Loucy (cell line): ENCODE data around the gene RPS6KA2.

ENCODE experiments used
- H2AFZ ChIP-seq: fragments of 200-600 bp; sonication (generic); 2 replicates; pipeline ENCODE4 v1.6.0; 2016; ENCODE audit warnings: antibody characterized with exemption, mild to moderate bottlenecking, low read length, moderate library complexity
- H3F3A ChIP-seq: fragments of 200-600 bp; 2 replicates; pipeline ENCODE4 v1.6.0; 2016; ENCODE audit warnings: antibody characterized with exemption, low read depth, mild to moderate bottlenecking
- H3K27me3 ChIP-seq: fragments of 200-600 bp; sonication (generic); 2 replicates; pipeline ENCODE4 v1.6.1; 2014; ENCODE audit warnings: low read length, mild to moderate bottlenecking; ENCODE audit not compliant: insufficient read depth, poor library complexity, severe bottlenecking
- H3K36me3 ChIP-seq: fragments of 200-600 bp; sonication (generic); 2 replicates; pipeline ENCODE4 v1.6.1; 2016; ENCODE audit warnings: low read length; ENCODE audit not compliant: insufficient read depth
- H3K4me1 ChIP-seq: fragments of 200-600 bp; sonication (generic); 2 replicates; pipeline ENCODE4 v1.5.1; 2014; ENCODE audit warnings: low read length, mild to moderate bottlenecking; ENCODE audit not compliant: insufficient read depth, poor library complexity, severe bottlenecking
- H3K4me2 ChIP-seq: fragments of 200-600 bp; sonication (generic); 2 replicates; pipeline ENCODE4 v1.6.0; 2014; ENCODE audit warnings: antibody characterized with exemption, low read length, low read depth, mild to moderate bottlenecking; ENCODE audit not compliant: poor library complexity, severe bottlenecking
- H3K4me3 ChIP-seq: fragments of 200-600 bp; sonication (generic); 2 replicates; pipeline ENCODE4 v1.5.1; 2014; ENCODE audit warnings: low read length, mild to moderate bottlenecking, mixed read lengths; ENCODE audit not compliant: poor library complexity, severe bottlenecking
- H3K79me2 ChIP-seq: fragments of 200-600 bp; sonication (generic); 2 replicates; pipeline ENCODE4 v1.6.1; 2014; ENCODE audit warnings: low read length; ENCODE audit not compliant: insufficient read depth
- H3K9ac ChIP-seq: fragments of 200-600 bp; sonication (generic); 2 replicates; pipeline ENCODE4 v1.6.0; 2014; ENCODE audit warnings: mild to moderate bottlenecking, low read depth, low read length, moderate library complexity; ENCODE audit not compliant: poor library complexity, severe bottlenecking
- H3K9me2 ChIP-seq: fragments of 200-600 bp; sonication (generic); replicated peaks from 2 replicates; pipeline ENCODE4 v1.6.1; 2016; ENCODE audit warnings: low read depth, low read length, mixed read lengths
- H3K9me3 ChIP-seq: fragments of 200-600 bp; sonication (generic); 2 replicates; pipeline ENCODE4 v1.6.1; 2014; ENCODE audit warnings: mild to moderate bottlenecking, antibody characterized with exemption, low read length, low read depth; ENCODE audit not compliant: insufficient read depth
- H4K20me1 ChIP-seq: fragments of 200-600 bp; sonication (generic); 2 replicates; pipeline ENCODE4 v1.6.0; 2014; ENCODE audit warnings: antibody characterized with exemption, low read length, mild to moderate bottlenecking; ENCODE audit not compliant: insufficient read depth, poor library complexity, severe bottlenecking
- EZH2phosphoT487 ChIP-seq: fragments of 200-600 bp; IDR thresholded peaks from 2 replicates; pipeline ENCODE4 v1.6.1; 2018; ENCODE audit warnings: antibody characterized with exemption, mild to moderate bottlenecking, moderate library complexity, borderline replicate concordance
- TF ChIP-seq, protein P1 (sequence below): fragments of 200-600 bp; sonication (generic); conservative IDR thresholded peaks from 2 replicates; pipeline ENCODE4 v1.5.1; 2014; ENCODE audit warnings: mild to moderate bottlenecking, antibody characterized with exemption, low read length

RPS6KA2 gene

DNA sequence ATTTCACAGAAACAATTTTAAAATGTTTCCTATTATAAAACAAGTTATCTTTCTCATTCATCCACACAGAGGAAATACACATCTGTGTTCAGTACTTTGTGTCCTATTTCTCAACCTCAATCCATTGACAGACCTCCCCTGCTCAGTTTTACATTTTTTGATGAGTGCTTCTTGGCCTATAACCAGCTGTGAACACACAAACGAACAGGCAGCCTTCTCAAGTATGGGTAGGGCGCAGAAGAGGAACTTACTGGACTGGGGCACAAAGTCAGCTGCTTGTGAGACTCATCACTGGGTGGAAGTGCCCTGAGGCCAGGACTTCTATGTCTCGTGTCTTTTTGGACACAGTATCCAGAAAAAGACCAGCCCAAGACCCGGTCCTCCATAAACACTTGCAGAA, 2.8 kb downstream of the RPS6KA2 start:
- Histone ChIP-seq H3K27me3 (no peaks in the 10 kb centered on the region), H3F3A (peaks cover 2% of the 10 kb centered on the region; the same call in 1 of the 2 replicates), H3K4me1 (peaks cover 12% of the 10 kb centered on the region), H4K20me1 (no peaks in the 10 kb centered on the region), H3K79me2 (no peaks in the 10 kb centered on the region), H3K4me2 (no peak overlapping the region), H3K9ac (no peak overlapping the region), H3K36me3 (no peaks in the 10 kb centered on the region), H3K4me3 (no peak overlapping the region), H3K9me3 (no peaks in the 10 kb centered on the region), H3K9me2 (no peaks in the 10 kb centered on the region), H2AFZ (no peak overlapping the region)
- TF ChIP-seq, protein P1, sequence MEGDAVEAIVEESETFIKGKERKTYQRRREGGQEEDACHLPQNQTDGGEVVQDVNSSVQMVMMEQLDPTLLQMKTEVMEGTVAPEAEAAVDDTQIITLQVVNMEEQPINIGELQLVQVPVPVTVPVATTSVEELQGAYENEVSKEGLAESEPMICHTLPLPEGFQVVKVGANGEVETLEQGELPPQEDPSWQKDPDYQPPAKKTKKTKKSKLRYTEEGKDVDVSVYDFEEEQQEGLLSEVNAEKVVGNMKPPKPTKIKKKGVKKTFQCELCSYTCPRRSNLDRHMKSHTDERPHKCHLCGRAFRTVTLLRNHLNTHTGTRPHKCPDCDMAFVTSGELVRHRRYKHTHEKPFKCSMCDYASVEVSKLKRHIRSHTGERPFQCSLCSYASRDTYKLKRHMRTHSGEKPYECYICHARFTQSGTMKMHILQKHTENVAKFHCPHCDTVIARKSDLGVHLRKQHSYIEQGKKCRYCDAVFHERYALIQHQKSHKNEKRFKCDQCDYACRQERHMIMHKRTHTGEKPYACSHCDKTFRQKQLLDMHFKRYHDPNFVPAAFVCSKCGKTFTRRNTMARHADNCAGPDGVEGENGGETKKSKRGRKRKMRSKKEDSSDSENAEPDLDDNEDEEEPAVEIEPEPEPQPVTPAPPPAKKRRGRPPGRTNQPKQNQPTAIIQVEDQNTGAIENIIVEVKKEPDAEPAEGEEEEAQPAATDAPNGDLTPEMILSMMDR, result no peak
- TF ChIP-seq EZH2phosphoT487, result no peak

DNA sequence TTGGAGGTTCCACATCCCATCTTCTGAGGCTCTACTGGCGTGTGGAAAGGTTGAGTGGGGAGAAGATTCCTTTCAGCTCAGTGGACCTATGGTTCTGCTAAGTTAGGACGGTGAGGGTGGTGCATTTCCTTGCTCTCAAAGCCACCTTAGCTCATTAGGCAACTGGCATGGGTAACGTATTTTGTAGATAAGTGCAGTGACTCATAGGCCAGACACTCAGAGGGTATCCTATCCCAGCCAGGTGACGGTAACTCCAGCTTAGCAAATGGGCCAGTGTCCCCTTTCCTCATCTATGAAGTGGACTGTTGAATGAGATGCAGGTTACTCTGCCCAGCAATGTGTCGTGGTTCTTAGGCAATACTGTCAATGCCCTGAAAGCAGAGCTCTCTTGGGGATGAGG, 3.7 kb downstream of the RPS6KA2 start:
- Histone ChIP-seq H3F3A (peaks cover 2% of the 10 kb centered on the region; the same call in 1 of the 2 replicates), H3K9me3 (no peaks in the 10 kb centered on the region), H3K79me2 (no peaks in the 10 kb centered on the region), H2AFZ (no peak overlapping the region), H3K9me2 (no peaks in the 10 kb centered on the region), H3K9ac (no peak overlapping the region), H4K20me1 (no peaks in the 10 kb centered on the region), H3K4me2 (no peak overlapping the region), H3K4me1 (peaks cover 8% of the 10 kb centered on the region), H3K4me3 (no peak overlapping the region), H3K27me3 (no peaks in the 10 kb centered on the region), H3K36me3 (no peaks in the 10 kb centered on the region)
- TF ChIP-seq EZH2phosphoT487, result no peak
- TF ChIP-seq, protein P1, result no peak

DNA sequence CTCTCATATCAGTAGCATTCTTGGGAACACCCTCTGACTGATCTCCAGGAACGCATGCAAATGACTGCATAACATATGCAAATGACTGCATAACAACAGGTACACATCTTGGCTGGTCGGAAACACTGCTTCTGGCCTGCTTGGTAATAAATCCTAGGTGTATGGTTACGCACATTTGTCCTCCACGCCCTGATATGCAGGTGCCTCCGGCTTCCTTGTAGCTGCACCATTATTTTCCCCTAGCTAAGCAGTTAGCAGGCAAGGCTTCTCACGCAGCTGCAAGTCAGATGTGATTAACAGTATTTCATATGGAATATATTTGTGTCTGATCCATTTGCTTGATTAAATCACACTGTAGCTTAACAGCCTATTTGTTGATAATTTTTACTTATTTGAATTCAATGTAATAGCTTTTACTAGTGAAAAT, 5.9 kb downstream of the RPS6KA2 start:
- TF ChIP-seq, protein P1, result no peak
- no peak for TF ChIP-seq EZH2phosphoT487
- Histone ChIP-seq H3K9me3 (no peaks in the 10 kb centered on the region), H3F3A (peaks cover 2% of the 10 kb centered on the region; the same call in 1 of the 2 replicates), H4K20me1 (no peaks in the 10 kb centered on the region), H3K4me1 (peaks cover 3% of the 10 kb centered on the region), H3K9me2 (no peaks in the 10 kb centered on the region), H3K4me3 (no peak overlapping the region), H3K79me2 (no peaks in the 10 kb centered on the region), H3K27me3 (no peaks in the 10 kb centered on the region), H3K9ac (no peak overlapping the region), H3K36me3 (no peaks in the 10 kb centered on the region), H2AFZ (no peak overlapping the region), H3K4me2 (no peak overlapping the region)
